Stimulated activated CD8-positive, alpha-beta memory T cell treated with anti-CD3 and anti-CD28 coated beads, Interleukin-2, amount 100 ng/mL, for 48 hours (primary cell): ENCODE data around the gene SHROOM4.
A peak's percentile ranks its signal among the peaks of the same experiment; 100 is the strongest.

Source experiments
- DNase-seq, 2 donors: peaks; one replicate each; pipeline ENCODE4 v3.0.0-alpha.2; 2020; ENCODE audit warnings: low read depth in 2 of 2

SHROOM4 gene

GRCh38 chrX:50618788-50619558 is 195.0 kb downstream of the SHROOM4 start:
- DNase-seq: no peak

- no peak for DNase-seq
Measured at GRCh38 chrX:50617183-50617582, 196.8 kb downstream of the SHROOM4 start.

- DNase-seq: no peak
Measured at GRCh38 chrX:50615570-50616158, 198.3 kb downstream of the SHROOM4 start.

- no peak for DNase-seq
Measured at GRCh38 chrX:50614460-50614859, 199.5 kb downstream of the SHROOM4 start.

GRCh38 chrX:50613846-50614245 is 200.1 kb downstream of the SHROOM4 start:
- DNase-seq: no peak

GRCh38 chrX:50609796-50610195 is 204.2 kb downstream of the SHROOM4 start:
- DNase-seq: no peak

- no peak for DNase-seq
Measured at GRCh38 chrX:50606300-50606950, 207.6 kb downstream of the SHROOM4 start.

GRCh38 chrX:50596056-50596455 is 217.9 kb downstream of the SHROOM4 start:
- no peak for DNase-seq

GRCh38 chrX:50594788-50595187 is 219.2 kb downstream of the SHROOM4 start:
- DNase-seq: no peak

GRCh38 chrX:50586980-50587379 is 227.0 kb downstream of the SHROOM4 start:
- DNase-seq: no peak

- DNase-seq: no peak
Measured at GRCh38 chrX:50586407-50586806, 227.6 kb downstream of the SHROOM4 start.

- DNase-seq: no peak
Measured at GRCh38 chrX:50581405-50581804, 232.6 kb downstream of the SHROOM4 start.

- DNase-seq: peak in 1 of 2 donors; percentile 0
Measured at GRCh38 chrX:50579955-50580354, 234.0 kb downstream of the SHROOM4 start.

GRCh38 chrX:50577326-50577725 is 236.7 kb downstream of the SHROOM4 start:
- DNase-seq: no peak

- no peak for DNase-seq
Measured at GRCh38 chrX:50567636-50568035, 246.4 kb downstream of the SHROOM4 start.

- DNase-seq: no peak
Measured at GRCh38 chrX:50565718-50566117, 248.3 kb downstream of the SHROOM4 start.
